ENCODE data around the gene DOCK4.

DNA sequence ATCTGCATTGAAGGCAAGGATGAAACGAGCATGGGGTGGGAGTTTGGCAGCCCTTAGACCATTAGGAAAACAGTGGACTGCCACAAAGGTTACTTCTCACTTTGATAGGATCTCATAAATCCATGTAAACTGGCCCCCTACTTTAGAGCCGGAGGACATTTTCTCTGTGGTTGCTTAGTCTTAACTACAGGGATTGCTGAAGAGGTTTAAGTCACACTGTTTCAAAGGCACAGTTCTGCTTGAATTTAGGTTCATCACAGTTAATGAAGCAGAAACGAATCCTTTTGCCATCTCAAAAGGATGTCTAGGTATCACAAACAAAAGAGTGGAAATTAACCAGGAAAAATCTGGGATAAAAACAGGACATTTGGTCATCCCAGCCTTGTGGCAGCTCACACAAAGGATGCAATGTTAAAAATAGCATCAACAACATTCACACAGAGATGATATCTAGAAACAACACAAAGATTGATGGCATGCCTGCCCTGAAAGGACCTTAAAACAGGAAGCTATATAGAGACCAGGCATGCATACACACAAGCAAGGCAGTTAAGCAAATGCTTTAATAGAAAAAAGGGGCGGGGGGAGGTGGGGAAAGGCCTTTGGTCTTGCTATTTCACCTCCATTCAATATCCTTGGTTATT, 74.0 kb downstream of the DOCK4 start:
- TF ChIP-seq, protein P1, sequence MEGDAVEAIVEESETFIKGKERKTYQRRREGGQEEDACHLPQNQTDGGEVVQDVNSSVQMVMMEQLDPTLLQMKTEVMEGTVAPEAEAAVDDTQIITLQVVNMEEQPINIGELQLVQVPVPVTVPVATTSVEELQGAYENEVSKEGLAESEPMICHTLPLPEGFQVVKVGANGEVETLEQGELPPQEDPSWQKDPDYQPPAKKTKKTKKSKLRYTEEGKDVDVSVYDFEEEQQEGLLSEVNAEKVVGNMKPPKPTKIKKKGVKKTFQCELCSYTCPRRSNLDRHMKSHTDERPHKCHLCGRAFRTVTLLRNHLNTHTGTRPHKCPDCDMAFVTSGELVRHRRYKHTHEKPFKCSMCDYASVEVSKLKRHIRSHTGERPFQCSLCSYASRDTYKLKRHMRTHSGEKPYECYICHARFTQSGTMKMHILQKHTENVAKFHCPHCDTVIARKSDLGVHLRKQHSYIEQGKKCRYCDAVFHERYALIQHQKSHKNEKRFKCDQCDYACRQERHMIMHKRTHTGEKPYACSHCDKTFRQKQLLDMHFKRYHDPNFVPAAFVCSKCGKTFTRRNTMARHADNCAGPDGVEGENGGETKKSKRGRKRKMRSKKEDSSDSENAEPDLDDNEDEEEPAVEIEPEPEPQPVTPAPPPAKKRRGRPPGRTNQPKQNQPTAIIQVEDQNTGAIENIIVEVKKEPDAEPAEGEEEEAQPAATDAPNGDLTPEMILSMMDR (IDR thresholded peaks at IDR 0.05; ENCODE audit: insufficient read depth, low read length, poor library complexity, severe bottlenecking), result no peak
- TF ChIP-seq EZH2phosphoT487 (conservative IDR thresholded peaks at IDR 0.05; ENCODE audit: low read length), result no peak
